Measurements from ENCODE around the gene ARGLU1. TPM values are rescaled to one million over a fixed set of nuclear protein-coding genes. Genes with fewer than 3 reads are reported as not detected.

ARGLU1 gene
- polyA plus RNA-seq, 1 donor (not counting 4 experiments of a cell fraction or from before 2014, with no cell fraction given), result 96.8 TPM

DNA sequence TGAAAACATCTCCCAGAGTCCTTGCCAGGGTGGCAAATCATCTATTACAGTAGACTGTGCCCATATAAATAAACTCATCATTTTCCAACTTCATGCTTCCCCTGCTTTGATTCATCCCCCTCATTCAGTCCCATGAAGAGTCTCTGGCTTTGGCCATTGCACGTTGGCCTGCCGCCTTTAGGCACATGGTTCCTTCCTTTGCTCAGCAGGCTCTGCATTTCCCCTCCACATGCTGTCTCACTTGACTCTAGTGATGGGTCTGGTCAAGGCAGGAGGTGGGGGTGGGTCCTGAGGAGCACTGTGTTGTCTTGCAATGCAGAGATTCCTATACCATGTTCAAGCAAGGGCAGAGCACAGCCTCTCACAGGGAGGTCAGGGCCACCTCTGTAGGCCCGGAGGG, 48.8 kb upstream of the ARGLU1 start:
- H3K4me2 ChIP-seq (ENCODE audit: control insufficient read depth, extremely low read depth, insufficient read depth, low read depth, low read length), result no peak overlapping the region
- dilution Hi-C loops (cut with MboI; ENCODE audit: extremely low pct_ligation_motif_present, low sequenced_read_pairs), result no loop called here
- no peaks in the 10 kb centered on the region for H3K79me2 ChIP-seq (ENCODE audit: control insufficient read depth, insufficient read depth, low read length)
- H3K9me3 ChIP-seq (ENCODE audit: control insufficient read depth, low read depth, low read length), result no peaks in the 10 kb centered on the region
- FAIRE-seq (no peak), DNase-seq (ENCODE audit: low read depth, low spot score) (no peak)
- no peak overlapping the region for H3K9ac ChIP-seq (ENCODE audit: control insufficient read depth, extremely low read depth, insufficient read depth, low read length)
- no peak overlapping the region for H2AFZ ChIP-seq (ENCODE audit: control insufficient read depth, low read length)
- no peaks in the 10 kb centered on the region for H4K20me1 ChIP-seq (ENCODE audit: control insufficient read depth, extremely low read depth, insufficient read depth, low read length)
- no peaks in the 10 kb centered on the region for H3K9me1 ChIP-seq (ENCODE audit: control insufficient read depth, extremely low read depth, insufficient read depth, low read length)
- H3K36me3 ChIP-seq (ENCODE audit: control insufficient read depth in 2 of 2, extremely low read depth in 1 of 2, insufficient read depth in 2 of 2, low read length in 2 of 2), result no peaks in the 10 kb centered on the region
- TF ChIP-seq EZH2 (IDR thresholded peaks at IDR 0.05; ENCODE audit: low read length), result no peak
- TF ChIP-seq, protein P1, sequence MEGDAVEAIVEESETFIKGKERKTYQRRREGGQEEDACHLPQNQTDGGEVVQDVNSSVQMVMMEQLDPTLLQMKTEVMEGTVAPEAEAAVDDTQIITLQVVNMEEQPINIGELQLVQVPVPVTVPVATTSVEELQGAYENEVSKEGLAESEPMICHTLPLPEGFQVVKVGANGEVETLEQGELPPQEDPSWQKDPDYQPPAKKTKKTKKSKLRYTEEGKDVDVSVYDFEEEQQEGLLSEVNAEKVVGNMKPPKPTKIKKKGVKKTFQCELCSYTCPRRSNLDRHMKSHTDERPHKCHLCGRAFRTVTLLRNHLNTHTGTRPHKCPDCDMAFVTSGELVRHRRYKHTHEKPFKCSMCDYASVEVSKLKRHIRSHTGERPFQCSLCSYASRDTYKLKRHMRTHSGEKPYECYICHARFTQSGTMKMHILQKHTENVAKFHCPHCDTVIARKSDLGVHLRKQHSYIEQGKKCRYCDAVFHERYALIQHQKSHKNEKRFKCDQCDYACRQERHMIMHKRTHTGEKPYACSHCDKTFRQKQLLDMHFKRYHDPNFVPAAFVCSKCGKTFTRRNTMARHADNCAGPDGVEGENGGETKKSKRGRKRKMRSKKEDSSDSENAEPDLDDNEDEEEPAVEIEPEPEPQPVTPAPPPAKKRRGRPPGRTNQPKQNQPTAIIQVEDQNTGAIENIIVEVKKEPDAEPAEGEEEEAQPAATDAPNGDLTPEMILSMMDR (optimal IDR thresholded peaks at IDR 0.05 in 1 of 3, IDR thresholded peaks at IDR 0.05 in 1 of 3, conservative IDR thresholded peaks at IDR 0.05 in 1 of 3; ENCODE audit: extremely low read depth in 1 of 3, insufficient read depth in 2 of 3, low read length in 3 of 3), result no peak
- no peak overlapping the region for H3K4me3 ChIP-seq (ENCODE audit: control insufficient read depth in 2 of 3, extremely low read depth in 1 of 3, insufficient read depth in 2 of 3, low read depth in 1 of 3, low read length in 3 of 3)
- peaks cover 6% of the 10 kb centered on the region for H3K4me1 ChIP-seq (ENCODE audit: control insufficient read depth, extremely low read depth, insufficient read depth, low read length)
- H3K27me3 ChIP-seq (ENCODE audit: control insufficient read depth, extremely low read depth, insufficient read depth, low read length), result no peaks in the 10 kb centered on the region
- no peak overlapping the region for H3K27ac ChIP-seq (ENCODE audit: control insufficient read depth, insufficient read depth, low read length)

DNA sequence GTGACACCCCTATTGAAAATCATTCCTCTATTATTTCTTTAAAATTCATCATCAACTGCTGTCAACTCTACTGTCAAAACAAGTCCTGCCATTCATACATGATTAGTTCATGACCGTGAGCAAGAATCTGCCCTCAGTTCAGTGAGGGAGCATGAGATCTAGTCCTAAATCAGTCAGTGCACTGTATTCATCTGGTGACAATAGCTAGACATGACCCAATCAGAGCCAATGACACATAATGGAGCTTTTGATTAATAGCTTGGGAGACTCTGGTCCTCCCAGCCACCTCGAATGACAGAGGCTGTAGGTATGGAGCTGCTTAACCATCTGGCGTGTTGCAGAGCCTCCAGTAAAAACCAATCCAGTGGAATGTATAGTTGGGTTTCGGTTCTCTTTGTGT, 46.9 kb upstream of the ARGLU1 start:
- FAIRE-seq, result no peak
- dilution Hi-C loops (cut with MboI; ENCODE audit: extremely low pct_ligation_motif_present, low sequenced_read_pairs), result no loop called here
- no peaks in the 10 kb centered on the region for H3K9me3 ChIP-seq (ENCODE audit: control insufficient read depth, low read depth, low read length)
- DNase-seq (ENCODE audit: low read depth, low spot score), result no peak
- no peak overlapping the region for H3K4me3 ChIP-seq (ENCODE audit: control insufficient read depth in 2 of 3, extremely low read depth in 1 of 3, insufficient read depth in 2 of 3, low read depth in 1 of 3, low read length in 3 of 3)
- TF ChIP-seq EZH2 (IDR thresholded peaks at IDR 0.05; ENCODE audit: low read length), result no peak
- TF ChIP-seq, protein P1 (optimal IDR thresholded peaks at IDR 0.05 in 1 of 3, IDR thresholded peaks at IDR 0.05 in 1 of 3, conservative IDR thresholded peaks at IDR 0.05 in 1 of 3; ENCODE audit: extremely low read depth in 1 of 3, insufficient read depth in 2 of 3, low read length in 3 of 3), result no peak
- H3K4me1 ChIP-seq (ENCODE audit: control insufficient read depth, extremely low read depth, insufficient read depth, low read length), result peaks cover 19% of the 10 kb centered on the region
- H3K9ac ChIP-seq (ENCODE audit: control insufficient read depth, extremely low read depth, insufficient read depth, low read length), result no peak overlapping the region
- no peaks in the 10 kb centered on the region for H4K20me1 ChIP-seq (ENCODE audit: control insufficient read depth, extremely low read depth, insufficient read depth, low read length)
- no peak overlapping the region for H3K4me2 ChIP-seq (ENCODE audit: control insufficient read depth, extremely low read depth, insufficient read depth, low read depth, low read length)
- H3K9me1 ChIP-seq (ENCODE audit: control insufficient read depth, extremely low read depth, insufficient read depth, low read length), result no peaks in the 10 kb centered on the region
- no peak overlapping the region for H2AFZ ChIP-seq (ENCODE audit: control insufficient read depth, low read length)
- no peaks in the 10 kb centered on the region for H3K27me3 ChIP-seq (ENCODE audit: control insufficient read depth, extremely low read depth, insufficient read depth, low read length)
- H3K36me3 ChIP-seq (ENCODE audit: control insufficient read depth in 2 of 2, extremely low read depth in 1 of 2, insufficient read depth in 2 of 2, low read length in 2 of 2), result no peaks in the 10 kb centered on the region
- H3K79me2 ChIP-seq (ENCODE audit: control insufficient read depth, insufficient read depth, low read length), result no peaks in the 10 kb centered on the region
- H3K27ac ChIP-seq (ENCODE audit: control insufficient read depth, insufficient read depth, low read length), result no peak overlapping the region
